CD4-positive, alpha-beta T cell (primary cell): ENCODE results near the gene EOGT. TPM values are rescaled to one million over a fixed set of nuclear protein-coding genes. Genes with fewer than 3 reads are reported as not detected.

ENCODE experiments used
- ATAC-seq: fragments of 200-7000 bp; cut with Tn5 transposase; one replicate; pipeline ENCODE4 v1.10.0; 2022; ENCODE audit warnings: mild to moderate bottlenecking; ENCODE audit not compliant: poor library complexity
- CTCF ChIA-PET: fragments of 350-600 bp; sonication (Branson Sonifier 250); formaldehyde crosslinking; loops from one replicate; lab custom pipeline; 2021; ENCODE audit warnings: antibody characterized with exemption, inconsistent platforms; lab: Charles Lee
- POLR2A ChIA-PET: fragments of 350-600 bp; sonication (Branson Sonifier 250); formaldehyde crosslinking; loops from one replicate; lab custom pipeline; 2021; ENCODE audit warnings: antibody characterized with exemption, inconsistent platforms; lab: Charles Lee
- DNase-seq, 14 experiments: peaks; one replicate each; pipeline ENCODE4 v3.0.0-alpha.2; 2013 to 2020; ENCODE audit warnings: mixed read lengths in 2 of 14
- H3K27ac ChIP-seq, 2 donors: one replicate each; pipeline versions ENCODE4 v1.5.1 to v1.7.0; 2013; ENCODE audit warnings: low read length in 2 of 2, low read depth in 1 of 2, mild to moderate bottlenecking in 1 of 2
- H3K27me3 ChIP-seq, 2 experiments: 1 replicate in 1 of 2; 2 replicates in 1 of 2; pipeline versions ENCODE4 v1.6.1 to v1.7.0; 2013; ENCODE audit warnings: low read length in 2 of 2, control low read depth in 1 of 2, mild to moderate bottlenecking in 1 of 2, moderate library complexity in 1 of 2; ENCODE audit not compliant: insufficient read depth in 2 of 2, control insufficient read depth in 1 of 2
- H3K36me3 ChIP-seq: one replicate; pipeline ENCODE4 v1.6.1; 2013; ENCODE audit warnings: low read length, control low read depth; ENCODE audit not compliant: insufficient read depth
- H3K4me1 ChIP-seq: one replicate; pipeline ENCODE4 v1.6.1; 2013; ENCODE audit warnings: low read length, control low read depth; ENCODE audit not compliant: insufficient read depth
- H3K4me3 ChIP-seq: one replicate; pipeline ENCODE4 v1.5.1; 2013; ENCODE audit warnings: mild to moderate bottlenecking, low read length, moderate library complexity
- H3K9me3 ChIP-seq, 2 experiments: 1 replicate in 1 of 2; 2 replicates in 1 of 2; pipeline versions ENCODE4 v1.6.1 to v1.7.0; 2013; ENCODE audit warnings: low read length in 2 of 2, mild to moderate bottlenecking in 2 of 2, control low read depth in 1 of 2, moderate library complexity in 1 of 2; ENCODE audit not compliant: control insufficient read depth in 1 of 2, insufficient read depth in 1 of 2
- H3K27ac Mint-ChIP-seq: one replicate; pipeline ENCODE4 v1.8.0; 2020; ENCODE audit warnings: mixed read lengths
- H3K27me3 Mint-ChIP-seq: one replicate; pipeline ENCODE4 v1.8.0; 2021; ENCODE audit warnings: mixed read lengths
- H3K36me3 Mint-ChIP-seq: one replicate; pipeline ENCODE4 v1.8.0; 2021; ENCODE audit warnings: low read depth, mixed read lengths
- H3K4me1 Mint-ChIP-seq: one replicate; pipeline ENCODE4 v1.8.0; 2021; ENCODE audit warnings: low read depth, mixed read lengths
- H3K4me3 Mint-ChIP-seq: one replicate; pipeline ENCODE4 v1.8.0; 2020; ENCODE audit warnings: mild to moderate bottlenecking, mixed read lengths
- H3K9me3 Mint-ChIP-seq: one replicate; pipeline ENCODE4 v1.8.0; 2020; ENCODE audit warnings: mixed read lengths
- CTCF ChIP-seq: fragments of 200-600 bp; IDR thresholded peaks from one replicate; pipeline ENCODE4 v1.8.0; 2022; ENCODE audit warnings: antibody characterized with exemption, mild to moderate bottlenecking
- intact Hi-C, 2 experiments: fragments of 100-400 bp; cut with DNase I in 1 of 2; cut with micrococcal nuclease in 1 of 2; formaldehyde crosslinking; loops; one replicate each; pipeline versions ENCODE4 v1.15.1 to v1.9.0; 2023 to 2025; cut with DNase I, micrococcal nuclease
- total RNA-seq, 174 experiments: library from RNA in 2 of 174; stranded (reverse) in 2 of 174; gene quantifications; one replicate each; pipeline ENCODE4 v1.2.3 and lab custom pipeline; 2021 to 2026

The EOGT gene
- total RNA-seq, 2 experiments from 2014 or later: 13.0 to 13.4 TPM

GRCh38 chr3:68984011-68984530 lies 29.4 kb downstream of the EOGT start:
- Histone ChIP-seq H3K4me3 (no peak overlapping the region), H3K4me1 (no peaks in the 10 kb centered on the region), H3K27me3 (no peaks in the 10 kb centered on the region), H3K27ac (no peak overlapping the region), H3K36me3 (peaks cover 49% of the 10 kb centered on the region), H3K9me3 (no peaks in the 10 kb centered on the region)
- intact Hi-C loops: no loop called here
- ChIA-PET POLR2A (no interaction called here), CTCF (no interaction called here)
- ATAC-seq (no peak), DNase-seq (no peak)
- Mint-ChIP-seq H3K4me1 (no peaks in the 10 kb centered on the region), H3K4me3 (no peak overlapping the region), H3K27me3 (no peaks in the 10 kb centered on the region), H3K36me3 (peaks cover 83% of the 10 kb centered on the region), H3K27ac (no peak overlapping the region), H3K9me3 (no peaks in the 10 kb centered on the region)
- TF ChIP-seq CTCF: no peak

- H3K4me3 ChIP-seq: no peak overlapping the region
- H3K4me3 Mint-ChIP-seq: no peak overlapping the region
- POLR2A ChIA-PET: no interaction called here
- H3K27me3 Mint-ChIP-seq: no peaks in the 10 kb centered on the region
- intact Hi-C loops: no loop called here
- no peaks in the 10 kb centered on the region for H3K4me1 ChIP-seq
- CTCF ChIA-PET: no interaction called here
- ATAC-seq (no peak), DNase-seq (no peak)
- H3K9me3 ChIP-seq: peaks cover 0 to 3% of the 10 kb centered on the region in 2 experiments
- H3K36me3 ChIP-seq: peaks cover 53% of the 10 kb centered on the region
- TF ChIP-seq CTCF: no peak
- peaks cover 55% of the 10 kb centered on the region for H3K36me3 Mint-ChIP-seq
- H3K27ac Mint-ChIP-seq: no peak overlapping the region
- H3K9me3 Mint-ChIP-seq: no peaks in the 10 kb centered on the region
- no peaks in the 10 kb centered on the region for H3K4me1 Mint-ChIP-seq
- H3K27me3 ChIP-seq: no peaks in the 10 kb centered on the region
- H3K27ac ChIP-seq: no peak overlapping the region
Measured at GRCh38 chr3:68977486-68978167, 35.9 kb downstream of the EOGT start.

GRCh38 chr3:68974711-68975110 lies 38.8 kb downstream of the EOGT start:
- Mint-ChIP-seq H3K9me3 (no peaks in the 10 kb centered on the region), H3K4me3 (no peak overlapping the region), H3K27me3 (peaks cover 6% of the 10 kb centered on the region), H3K36me3 (peaks cover 31% of the 10 kb centered on the region), H3K27ac (no peak overlapping the region), H3K4me1 (no peaks in the 10 kb centered on the region)
- ChIA-PET CTCF (no interaction called here), POLR2A (no interaction called here)
- Histone ChIP-seq H3K9me3 (peaks cover 0 to 3% of the 10 kb centered on the region in 2 experiments), H3K27ac (no peak overlapping the region), H3K36me3 (peaks cover 32% of the 10 kb centered on the region), H3K4me3 (no peak overlapping the region), H3K27me3 (no peaks in the 10 kb centered on the region), H3K4me1 (no peaks in the 10 kb centered on the region)
- TF ChIP-seq CTCF: no peak
- intact Hi-C loops: no loop called here
- peak in 1 of 14 experiments; percentile 4 for DNase-seq
- no peak for ATAC-seq
